Breast epithelium (tissue), 3 donors: ENCODE data around the gene NABP2.

Experiments used
- CTCF ChIP-seq, 3 donors: fragments of 450-650 bp; IDR thresholded peaks; one replicate each; pipeline ENCODE4 v1.5.1; 2016 to 2017; ENCODE audit warnings: antibody characterized with exemption in 3 of 3, mild to moderate bottlenecking in 3 of 3, moderate library complexity in 3 of 3
- POLR2A ChIP-seq: fragments of 450-650 bp; IDR thresholded peaks from one replicate; pipeline ENCODE4 v1.6.1; 2016; ENCODE audit warnings: antibody characterized with exemption, mild to moderate bottlenecking, moderate library complexity
- POLR2AphosphoS5 ChIP-seq, 3 donors: sonication (generic); formaldehyde crosslinking; IDR thresholded peaks; one replicate each; pipeline ENCODE4 v1.6.1; 2017; ENCODE audit warnings: antibody characterized with exemption in 3 of 3

DNA sequence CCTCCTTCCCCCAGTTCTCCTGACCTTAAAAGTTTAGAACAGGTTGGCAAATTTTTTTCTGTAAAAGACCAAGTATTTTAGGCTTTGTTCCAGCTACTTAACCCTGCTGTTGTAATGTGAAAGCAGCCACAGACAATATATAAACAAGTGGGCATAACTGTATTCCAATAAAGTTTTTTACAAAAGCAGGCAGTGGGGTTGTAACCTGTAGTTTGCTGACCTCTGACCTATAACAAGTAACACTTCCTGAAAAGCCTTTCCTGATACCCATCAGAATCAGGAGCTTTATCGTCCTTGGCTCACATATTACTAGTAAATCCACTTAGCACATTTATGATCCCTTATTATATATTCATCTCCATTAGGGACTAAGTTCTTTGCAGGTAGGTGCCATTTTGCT lies 21.8 kb upstream of the NABP2 start:
- TF ChIP-seq CTCF (IDR thresholded peaks at IDR 0.05) (no peak), POLR2A (no peak), POLR2AphosphoS5 (IDR thresholded peaks at IDR 0.05) (no peak)
